ENCODE measurements around the gene NPC2.

GRCh38 chr14:74486164-74486563 is 6.9 kb downstream of the NPC2 start:
- TF ChIP-seq POLR2A (IDR thresholded peaks at IDR 0.05): no peak
- TF ChIP-seq CTCF (IDR thresholded peaks at IDR 0.05 in 8 of 11, conservative IDR thresholded peaks at IDR 0.05 in 3 of 11): no peak
- TF ChIP-seq POLR2AphosphoS5 (IDR thresholded peaks at IDR 0.05): no peak
